Germinal center (tissue), 1 donor: ENCODE results near the gene POLR2E.
"Not testable (repeated sequence)": the region's sequence is repeated elsewhere in the genome, so short reads cannot be mapped to it uniquely, and the experiment has no call there.

ENCODE experiments used
- DNase-seq: peaks from one replicate; pipeline ENCODE4 v3.0.0; 2012; ENCODE audit warnings: mixed read lengths, low spot score

The POLR2E gene

GRCh38 chr19:1094978-1095701 lies at the start of gene POLR2E:
Gene POLR2E, minus strand, starts transcription at chr19:1095375. Its CDS starts 60 bp downstream, at chr19:1095315.
- peak; percentile 95 for DNase-seq

- no peak for DNase-seq
These were observed 49.6 kb upstream of the POLR2E start for GRCh38 chr19:1144741-1145140.

- DNase-seq: no peak
These were observed 48.7 kb upstream of the POLR2E start for GRCh38 chr19:1143828-1144399.

GRCh38 chr19:1141944-1142343 lies 46.8 kb upstream of the POLR2E start:
- no peak for DNase-seq

- DNase-seq: no peak
These were observed 45.3 kb upstream of the POLR2E start for GRCh38 chr19:1140272-1141027.

- DNase-seq: no peak
These were observed 44.0 kb upstream of the POLR2E start for GRCh38 chr19:1139126-1139525.

GRCh38 chr19:1138121-1138520 lies 42.9 kb upstream of the POLR2E start:
- no peak for DNase-seq

GRCh38 chr19:1136621-1137317 lies 41.6 kb upstream of the POLR2E start:
- no peak for DNase-seq

- DNase-seq: no peak
These were observed 41.0 kb upstream of the POLR2E start for GRCh38 chr19:1136201-1136600.

GRCh38 chr19:1135454-1135853 lies 40.3 kb upstream of the POLR2E start:
- DNase-seq: no peak

GRCh38 chr19:1134431-1134830 lies 39.3 kb upstream of the POLR2E start:
- DNase-seq: no peak

- DNase-seq: peak; percentile 95
These were observed 38.3 kb upstream of the POLR2E start for GRCh38 chr19:1133471-1133929.

GRCh38 chr19:1132552-1133383 lies 37.6 kb upstream of the POLR2E start:
- DNase-seq: no peak

GRCh38 chr19:1131718-1132551 lies 36.8 kb upstream of the POLR2E start:
- DNase-seq: peak; percentile 81

GRCh38 chr19:1130771-1131717 lies 35.9 kb upstream of the POLR2E start:
- DNase-seq: peak; percentile 29

- DNase-seq: no peak
These were observed 34.4 kb upstream of the POLR2E start for GRCh38 chr19:1129535-1129934.

- not testable (repeated sequence) for DNase-seq
These were observed 33.9 kb upstream of the POLR2E start for GRCh38 chr19:1129084-1129483.

GRCh38 chr19:1128106-1128505 lies 32.9 kb upstream of the POLR2E start:
- DNase-seq: no peak

- DNase-seq: no peak
These were observed 32.0 kb upstream of the POLR2E start for GRCh38 chr19:1126984-1127760.
